ENCODE data around the gene MCC.

The MCC gene

DNA sequence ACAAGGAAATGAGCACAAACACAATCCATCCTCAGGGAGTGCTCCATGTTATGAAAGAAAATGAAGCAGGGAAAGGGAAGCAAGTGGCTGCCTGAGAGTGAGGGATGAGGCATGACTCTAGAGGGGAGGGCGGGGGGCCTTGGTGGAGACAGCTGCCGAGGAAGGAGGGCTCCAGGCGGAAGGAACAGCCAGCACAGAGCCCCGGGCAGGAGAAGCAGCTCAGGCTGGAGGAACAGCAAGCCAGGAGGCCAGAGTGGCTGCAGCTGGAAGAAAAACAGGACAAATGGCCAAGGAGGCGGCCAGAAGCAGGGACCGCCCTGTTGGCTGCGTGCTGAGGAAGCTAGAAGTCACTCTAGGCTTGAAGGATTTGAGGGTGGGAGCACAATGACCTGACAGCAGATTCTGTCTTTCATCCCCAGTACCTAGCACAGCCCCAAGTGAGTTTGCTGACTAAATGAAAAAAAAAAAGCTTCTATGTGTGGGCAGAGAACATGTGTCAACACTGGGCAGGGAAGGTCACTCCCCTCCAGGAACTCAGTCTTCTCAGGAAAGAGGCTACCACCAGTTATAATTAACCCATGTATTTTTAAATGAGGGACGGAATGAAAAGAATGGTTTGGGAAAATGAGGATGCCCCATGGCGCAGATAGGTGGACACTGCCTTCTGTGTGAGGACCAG, 368.9 kb downstream of the MCC start:
- DNase-seq (ENCODE audit: low read depth in 1 of 2, low spot score in 1 of 2): no peak

DNA sequence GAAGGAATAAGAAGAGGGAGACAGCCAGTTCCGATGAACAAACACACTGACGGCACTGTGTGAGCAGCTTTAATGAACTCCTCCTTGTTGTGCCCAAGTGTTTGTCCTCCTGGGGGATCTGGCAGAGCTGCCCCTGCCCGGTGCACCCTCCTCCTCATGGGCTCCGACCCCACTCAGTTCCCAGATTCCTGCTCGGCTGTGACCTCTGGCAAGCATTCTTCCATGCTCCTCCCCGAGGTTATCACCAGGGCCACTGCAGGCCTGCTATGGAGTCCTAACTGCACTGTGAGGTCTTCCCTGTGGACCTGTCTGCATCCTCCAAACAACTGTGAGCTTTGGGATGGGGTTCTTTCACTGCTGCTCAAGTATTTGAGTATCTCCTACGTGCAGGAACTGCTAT, 369.5 kb downstream of the MCC start:
- no peak for DNase-seq (ENCODE audit: low read depth in 1 of 2, low spot score in 1 of 2)

DNA sequence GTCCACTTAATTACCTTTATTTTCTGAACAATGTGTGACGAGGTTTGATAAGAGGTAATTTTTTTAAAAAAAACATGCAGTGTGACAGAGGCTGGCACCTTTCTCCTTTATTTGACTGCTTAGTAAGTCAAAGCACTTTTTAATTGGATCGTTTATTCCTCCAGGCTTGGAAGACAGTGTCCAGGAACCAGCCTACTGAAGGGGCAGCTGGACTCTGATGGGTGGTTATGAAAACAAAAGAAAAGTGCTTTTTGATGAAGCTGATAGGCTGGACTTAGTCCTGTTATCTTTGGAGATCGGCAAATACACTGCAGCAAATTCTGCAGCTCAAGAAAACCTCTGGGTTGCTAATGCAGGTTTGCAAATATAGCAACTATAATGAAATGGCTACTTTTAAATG, 370.0 kb downstream of the MCC start:
- DNase-seq (ENCODE audit: low read depth in 1 of 2, low spot score in 1 of 2): no peak

DNA sequence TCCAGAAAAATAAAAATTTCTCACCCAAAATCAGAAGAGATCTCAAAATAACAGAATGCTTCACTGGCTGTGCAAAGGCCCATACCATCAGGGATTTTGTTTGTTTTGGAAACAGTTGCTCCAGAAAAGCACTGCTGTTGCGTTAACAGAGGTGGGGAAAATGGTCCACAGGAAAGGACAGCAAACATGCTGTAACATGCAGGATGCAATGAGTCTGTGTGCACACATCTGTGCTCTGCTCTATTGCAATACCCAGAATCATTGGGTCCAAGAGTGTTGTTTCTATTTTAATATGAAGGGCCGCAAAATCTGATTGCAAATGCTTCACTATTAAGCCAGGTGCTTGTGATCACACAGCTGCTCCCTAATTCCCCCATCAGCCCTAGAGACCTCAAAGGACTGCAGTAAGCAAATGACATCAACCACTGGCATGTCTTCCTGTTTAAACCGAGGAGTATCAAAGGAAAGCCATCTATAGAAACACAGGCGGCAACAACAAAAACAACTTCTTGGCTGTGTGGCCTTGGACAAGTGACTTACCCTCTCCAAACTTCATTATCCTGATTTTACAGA, 370.6 kb downstream of the MCC start:
- DNase-seq (ENCODE audit: low read depth in 1 of 2, low spot score in 1 of 2): no peak

DNA sequence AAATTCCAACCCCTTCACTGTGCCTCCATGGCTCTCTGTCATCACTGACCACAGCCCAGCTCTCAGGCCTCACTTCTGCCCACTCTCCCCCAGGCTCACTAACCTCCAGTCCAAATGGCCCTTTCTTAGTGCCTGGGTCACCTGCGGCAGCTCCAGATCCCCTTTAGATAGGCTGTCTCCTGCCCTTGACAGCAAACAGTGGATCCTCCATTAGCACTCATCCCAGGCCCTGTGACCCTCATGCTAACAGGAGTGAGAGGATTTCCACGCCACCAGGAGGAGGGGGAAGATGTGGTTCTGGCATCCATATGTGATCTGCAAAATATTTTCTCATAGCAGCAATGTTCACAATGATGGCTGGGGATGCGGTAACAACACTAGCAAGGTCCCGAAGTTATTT, 372.3 kb downstream of the MCC start:
- no peak for DNase-seq (ENCODE audit: low read depth in 1 of 2, low spot score in 1 of 2)

DNA sequence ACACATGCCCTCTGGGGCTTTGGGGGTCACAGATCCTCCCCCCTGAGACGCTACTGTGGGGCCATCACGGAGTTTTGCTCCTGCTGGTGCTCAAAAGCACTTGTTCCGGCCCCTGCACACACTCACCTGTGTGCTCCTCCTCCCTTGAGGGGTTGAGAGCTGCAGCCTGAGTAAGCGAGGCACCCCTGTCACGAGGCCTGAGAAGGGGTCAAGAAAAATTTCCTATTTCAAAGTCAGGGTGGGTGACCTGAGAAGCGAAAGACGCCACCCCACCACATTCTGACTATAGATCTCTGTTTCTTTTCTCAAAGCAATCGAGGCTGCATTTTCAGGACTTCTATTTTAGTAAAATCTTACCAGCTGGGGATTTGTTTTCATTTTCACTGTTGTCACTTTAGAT, 373.2 kb downstream of the MCC start:
- no peak for DNase-seq (ENCODE audit: low read depth in 1 of 2, low spot score in 1 of 2)

DNA sequence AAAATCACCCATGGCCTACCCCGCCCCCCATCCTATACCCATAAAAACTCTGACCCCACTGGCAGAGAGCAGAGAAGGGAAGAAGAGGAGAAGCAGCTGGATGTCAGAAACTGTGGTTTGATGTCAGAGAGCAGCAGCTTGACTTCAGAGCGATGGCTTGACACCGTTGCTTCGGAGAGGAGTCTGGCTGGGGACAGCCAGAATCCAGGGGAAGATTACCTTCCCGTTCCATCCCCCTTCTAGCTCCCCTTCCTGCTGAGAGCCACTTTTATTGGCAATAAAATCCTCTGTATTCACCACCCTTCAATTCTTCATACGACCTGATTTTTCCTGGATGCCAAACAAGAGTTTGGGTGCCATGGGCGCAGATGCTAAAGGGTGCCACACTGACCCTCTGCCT, 373.7 kb downstream of the MCC start:
- DNase-seq (ENCODE audit: low read depth in 1 of 2, low spot score in 1 of 2): no peak

DNA sequence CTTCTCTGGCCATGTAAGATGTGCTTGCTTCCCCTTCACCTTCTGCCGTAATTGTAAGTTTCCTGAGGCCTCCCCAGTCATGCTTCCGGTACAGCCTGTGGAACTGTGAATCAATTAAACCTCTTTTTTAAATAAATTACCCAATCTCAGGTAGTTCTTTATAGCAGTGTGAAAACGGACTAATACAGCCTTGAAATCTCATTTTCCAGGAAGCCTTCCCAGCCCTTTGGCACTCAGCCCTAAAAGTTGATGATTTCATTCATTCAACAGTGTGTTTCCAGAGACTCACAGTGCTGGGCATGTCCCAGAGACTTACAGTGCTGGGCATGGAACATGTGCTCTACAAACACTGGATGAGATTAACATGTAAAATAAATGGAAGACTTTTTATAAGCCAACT, 375.8 kb downstream of the MCC start:
- no peak for DNase-seq (ENCODE audit: low read depth in 1 of 2, low spot score in 1 of 2)

DNA sequence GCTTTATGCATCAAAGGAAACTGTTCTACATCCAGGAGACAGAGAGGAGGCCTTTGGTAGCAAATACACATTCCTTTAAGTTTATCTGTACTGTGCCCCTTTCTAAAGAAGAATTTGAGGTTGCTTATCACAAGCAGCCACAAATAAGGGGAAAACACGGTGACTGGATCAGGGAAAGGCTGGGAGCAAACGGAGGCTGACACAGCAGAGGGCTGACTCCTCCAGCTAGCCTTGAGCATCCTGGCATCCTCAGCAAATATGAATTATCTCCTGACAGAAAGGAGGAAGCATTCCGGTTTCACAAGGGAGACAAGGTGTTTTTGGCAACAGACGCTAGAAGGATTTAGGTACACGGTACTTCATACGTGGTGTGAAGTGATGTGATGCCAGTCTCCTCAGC, 378.1 kb downstream of the MCC start:
- DNase-seq (ENCODE audit: low read depth in 1 of 2, low spot score in 1 of 2): no peak

DNA sequence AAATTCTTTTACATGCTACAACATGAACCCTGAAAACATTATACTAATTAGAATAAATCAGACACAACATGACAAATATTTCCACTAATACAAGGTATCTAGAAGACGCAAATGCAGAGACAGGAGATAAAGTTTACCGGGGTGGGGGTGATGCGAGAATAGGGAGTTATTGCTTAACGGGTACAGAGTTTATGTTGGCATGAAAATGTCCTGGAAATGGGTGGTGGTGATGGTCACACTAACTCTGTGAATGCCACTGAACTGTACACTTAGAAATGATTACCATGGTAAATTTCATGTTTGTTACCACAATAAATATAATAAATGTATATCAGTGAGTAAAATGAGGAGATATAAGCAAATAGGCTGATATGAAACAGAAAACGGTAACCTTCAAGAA, 378.9 kb downstream of the MCC start:
- DNase-seq (ENCODE audit: low read depth in 1 of 2, low spot score in 1 of 2): no peak

DNA sequence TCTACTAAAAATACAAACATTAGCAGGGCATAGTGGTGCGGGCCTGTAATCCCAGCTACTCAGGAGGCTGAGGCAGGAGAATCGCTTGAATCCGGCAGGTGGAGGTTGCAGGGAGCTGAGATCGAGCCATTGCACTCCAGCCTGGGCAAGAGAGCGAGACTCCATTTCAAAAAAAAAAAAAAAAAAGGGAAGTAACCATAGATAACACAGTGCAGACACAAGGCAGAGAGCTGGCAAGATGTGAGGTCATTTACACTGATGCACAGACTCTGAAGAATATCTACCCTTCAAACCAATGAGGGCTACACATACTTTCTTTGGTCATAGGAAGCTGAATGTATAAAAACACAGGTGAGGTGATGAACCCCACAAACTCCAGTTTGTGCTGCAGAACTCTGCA, 379.8 kb downstream of the MCC start:
- no peak for DNase-seq (ENCODE audit: low read depth in 1 of 2, low spot score in 1 of 2)

DNA sequence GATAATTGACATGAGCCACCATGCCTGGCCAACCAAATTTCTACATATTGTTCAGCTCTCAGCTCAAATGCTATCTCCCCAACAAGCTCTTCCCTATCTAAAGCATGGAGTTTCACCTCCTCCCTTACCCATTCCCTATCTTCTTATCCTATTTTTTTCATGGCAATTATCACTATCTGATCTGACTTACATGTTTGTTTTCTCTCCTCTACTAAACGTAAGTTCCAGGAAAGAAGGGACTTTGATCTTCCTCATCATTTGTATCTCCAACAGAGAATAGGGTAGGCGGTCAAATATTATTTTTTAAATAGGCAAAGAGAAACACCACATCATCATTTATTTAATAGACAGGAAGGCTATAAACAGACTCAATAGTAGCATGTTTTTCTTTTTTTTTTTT, 381.4 kb downstream of the MCC start:
- no peak for DNase-seq (ENCODE audit: low read depth in 1 of 2, low spot score in 1 of 2)

DNA sequence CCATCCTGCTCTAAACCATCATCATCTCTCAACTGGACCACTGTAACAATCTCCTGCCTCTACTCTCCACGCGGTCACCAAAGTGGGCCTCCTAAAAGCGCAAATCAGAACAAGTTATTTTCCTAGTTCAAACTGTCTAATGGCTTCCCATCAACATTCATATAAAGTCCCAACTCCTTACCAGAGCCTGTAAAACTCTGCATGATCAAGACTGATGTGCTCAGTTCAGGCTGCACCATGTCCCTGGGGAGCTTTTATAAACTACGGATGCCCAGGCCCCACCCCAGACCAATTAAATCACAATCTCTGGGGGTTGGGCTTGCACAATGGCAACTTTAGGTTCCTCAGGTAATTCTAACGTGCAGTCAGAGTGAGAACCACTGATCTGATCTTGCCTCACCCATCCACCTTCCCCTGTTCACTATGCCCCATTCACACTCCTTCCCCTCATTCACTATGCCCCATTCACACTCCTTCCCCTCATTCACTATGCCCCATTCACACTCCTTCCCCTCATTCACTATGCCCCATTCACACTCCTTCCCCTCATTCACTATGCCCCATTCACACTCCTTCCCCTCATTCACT, 382.5 kb downstream of the MCC start:
- no peak for DNase-seq (ENCODE audit: low read depth in 1 of 2, low spot score in 1 of 2)

DNA sequence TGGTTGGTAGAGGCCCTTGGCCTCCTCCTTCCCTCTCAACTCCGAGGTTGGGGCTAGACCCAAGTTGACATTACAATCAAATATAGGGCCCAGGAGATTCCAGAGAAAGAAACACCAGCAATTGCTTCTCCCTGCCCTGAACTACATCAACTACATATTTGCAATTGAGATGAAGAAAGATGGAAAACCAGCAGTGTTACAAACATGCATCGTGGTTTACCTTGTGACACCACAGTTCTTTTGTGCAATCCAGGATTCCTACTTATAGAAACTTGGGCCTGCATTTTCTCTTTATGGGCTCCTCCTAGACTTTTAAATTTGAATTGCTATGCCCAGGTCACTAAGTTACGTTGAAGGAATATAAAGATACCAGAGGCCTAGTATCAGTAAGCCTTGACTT, 384.9 kb downstream of the MCC start:
- DNase-seq (ENCODE audit: low read depth in 1 of 2, low spot score in 1 of 2): no peak

DNA sequence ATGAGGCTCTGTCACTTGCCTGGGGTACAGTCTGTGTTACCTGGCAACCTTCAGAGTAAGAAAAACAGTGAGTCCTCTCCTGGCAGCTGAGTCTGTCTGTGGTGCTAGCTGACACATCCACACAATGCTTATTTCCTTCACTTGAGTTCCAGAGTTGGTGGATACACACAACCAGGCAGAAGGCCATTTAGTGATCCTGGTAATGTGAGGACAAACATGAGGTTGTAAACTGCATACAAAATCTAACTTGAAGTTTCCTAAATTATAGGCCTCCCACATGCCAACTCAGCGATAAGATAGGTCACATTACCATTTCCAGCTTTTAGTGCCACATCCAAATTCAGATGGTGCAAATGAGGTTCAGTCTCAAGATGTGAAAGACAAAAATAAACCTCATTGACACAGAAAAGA, 386.1 kb downstream of the MCC start:
- DNase-seq (ENCODE audit: low read depth in 1 of 2, low spot score in 1 of 2): no peak

DNA sequence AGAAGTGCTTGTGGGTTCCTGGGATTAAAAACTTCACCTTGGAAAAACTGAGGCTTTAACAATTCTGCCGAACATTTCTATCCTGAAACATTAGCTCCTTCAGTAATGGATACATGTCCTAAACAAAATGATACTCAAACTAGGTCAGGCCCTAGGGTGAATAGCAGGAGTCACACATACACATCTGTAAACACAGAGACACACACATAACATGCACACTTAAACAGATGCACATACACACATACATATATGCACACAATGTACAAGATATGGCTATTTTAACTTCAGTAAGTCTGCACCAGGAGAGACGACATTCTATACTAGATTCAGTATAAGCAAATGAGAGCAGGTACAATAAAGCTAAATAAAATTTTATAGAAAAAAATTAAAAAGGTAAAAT, 387.3 kb downstream of the MCC start:
- no peak for DNase-seq (ENCODE audit: low read depth in 1 of 2, low spot score in 1 of 2)

DNA sequence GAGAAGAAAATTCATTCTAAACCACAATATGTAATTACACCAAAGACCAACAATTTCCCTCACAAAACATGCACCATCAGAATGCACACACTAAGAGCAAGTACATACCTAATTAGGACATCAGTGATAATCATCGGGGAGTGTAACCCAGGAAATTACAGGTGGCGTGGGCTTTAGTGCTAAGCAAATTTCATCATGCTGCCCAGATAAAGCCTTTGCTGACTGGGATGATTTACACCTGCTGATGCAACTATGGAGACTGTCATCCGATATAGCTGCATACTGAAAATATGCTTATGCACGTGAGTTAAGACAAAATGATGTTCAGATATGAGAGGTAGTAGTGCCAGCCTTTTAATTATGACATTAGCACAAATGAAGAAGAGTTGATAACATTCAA, 388.4 kb downstream of the MCC start:
- no peak for DNase-seq (ENCODE audit: low read depth in 1 of 2, low spot score in 1 of 2)

DNA sequence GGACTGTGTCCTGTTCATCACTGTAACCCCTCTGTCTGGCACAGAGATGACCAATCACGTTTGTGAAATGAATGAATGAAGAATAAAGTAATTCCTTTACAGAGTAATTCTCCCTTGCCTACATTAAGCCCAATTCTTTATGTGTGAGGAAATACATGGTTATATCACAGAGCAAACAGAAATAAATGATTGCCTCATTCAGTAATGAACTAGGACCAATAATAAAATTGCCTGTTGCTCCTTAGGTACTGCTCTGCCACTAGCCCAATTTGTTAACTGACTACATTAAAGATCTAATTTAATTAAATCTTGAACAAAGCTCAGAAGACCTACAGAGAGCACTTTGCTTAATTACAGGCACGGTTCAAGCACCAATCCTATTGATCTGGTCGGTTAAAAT, 389.9 kb downstream of the MCC start:
- DNase-seq (ENCODE audit: low read depth in 1 of 2, low spot score in 1 of 2): no peak

DNA sequence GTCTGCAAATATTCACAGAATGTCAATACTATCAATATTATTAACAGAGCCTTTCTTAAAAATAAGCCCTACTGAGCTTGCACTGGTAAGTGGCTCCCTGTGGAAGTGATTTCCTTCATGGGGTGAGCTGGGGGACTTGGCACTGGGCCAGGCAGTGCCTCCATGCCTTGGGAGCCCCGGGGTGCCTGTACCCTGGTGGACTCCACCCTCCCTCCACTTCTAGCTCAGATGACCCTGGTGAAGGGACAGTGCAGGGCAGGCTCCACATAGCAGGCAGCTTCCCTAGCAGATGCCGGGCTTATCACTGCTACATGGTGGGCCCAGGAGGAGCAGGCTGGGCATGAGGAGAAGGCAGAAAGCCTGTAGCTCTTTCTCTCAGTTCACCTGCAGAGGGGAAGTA, 392.4 kb downstream of the MCC start:
- DNase-seq (ENCODE audit: low read depth in 1 of 2, low spot score in 1 of 2): no peak

DNA sequence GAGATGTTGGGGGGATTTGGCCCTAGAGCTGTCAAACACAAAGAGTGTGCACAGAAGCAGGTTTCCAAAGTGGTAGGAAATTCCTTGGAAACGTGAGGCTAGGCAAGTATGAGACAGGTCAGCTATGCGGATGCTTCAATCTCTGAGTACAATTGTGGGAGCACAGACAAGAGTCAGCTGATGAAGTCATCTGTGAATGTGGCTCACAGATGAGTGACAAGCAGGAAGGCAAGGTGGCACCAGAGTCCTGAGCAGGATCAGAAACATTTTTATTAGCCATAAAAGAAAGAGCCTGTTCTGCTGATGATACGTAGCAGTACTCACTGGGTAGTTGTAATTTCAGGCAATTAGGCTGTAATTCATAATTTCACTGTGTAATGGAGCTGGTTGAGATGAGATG, 394.7 kb downstream of the MCC start:
- DNase-seq (ENCODE audit: low read depth in 1 of 2, low spot score in 1 of 2): no peak

DNA sequence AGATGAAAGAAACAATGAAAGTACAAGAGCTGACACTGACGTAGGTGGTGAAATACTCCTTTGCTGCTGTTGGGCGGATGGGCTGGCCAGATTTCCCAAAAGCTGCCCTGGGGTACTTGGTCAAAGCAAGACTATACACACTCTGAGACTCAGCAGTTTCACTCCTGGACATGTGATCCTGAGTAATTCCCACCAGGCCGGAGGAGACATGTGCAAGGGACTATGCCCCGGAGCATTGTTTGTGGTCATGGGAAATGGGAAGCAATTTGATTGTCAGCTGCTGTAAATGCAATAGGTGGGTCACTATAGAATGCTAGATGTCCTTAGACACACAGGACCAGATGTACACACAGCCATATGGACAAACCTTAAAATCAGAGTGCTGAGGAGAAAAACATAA, 395.6 kb downstream of the MCC start:
- no peak for DNase-seq (ENCODE audit: low read depth in 1 of 2, low spot score in 1 of 2)

DNA sequence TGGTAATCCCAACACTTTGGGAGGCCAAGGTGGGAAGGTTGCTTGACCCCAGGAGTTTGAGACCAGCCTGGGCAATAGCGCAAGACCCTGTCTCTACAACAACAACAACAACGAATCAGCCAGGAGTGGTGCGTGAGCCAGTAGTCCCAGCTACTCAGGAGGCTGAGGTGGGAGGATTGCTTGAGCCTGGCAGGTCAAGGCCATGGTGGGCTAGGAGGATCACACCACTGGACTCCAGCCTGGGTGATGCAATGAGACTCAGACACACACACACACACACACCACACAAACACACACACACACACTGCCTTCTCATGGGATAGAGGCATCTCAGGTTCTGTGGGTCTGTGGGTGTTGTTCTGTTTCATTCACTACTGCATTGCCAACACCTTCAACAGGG, 396.6 kb downstream of the MCC start:
- DNase-seq (ENCODE audit: low read depth in 1 of 2, low spot score in 1 of 2): no peak

All from activated T-helper 1 cell treated with anti-CD3 and anti-CD28 coated beads, Interleukin-2, amount 50 U/mL, for 16 hours (primary cell).